ENCODE results near the gene IL13. TPM values are rescaled to one million over a fixed set of nuclear protein-coding genes. Genes with fewer than 3 reads are reported as not detected.

IL13 gene
- polyA plus RNA-seq, 1 donor = not detected

DNA sequence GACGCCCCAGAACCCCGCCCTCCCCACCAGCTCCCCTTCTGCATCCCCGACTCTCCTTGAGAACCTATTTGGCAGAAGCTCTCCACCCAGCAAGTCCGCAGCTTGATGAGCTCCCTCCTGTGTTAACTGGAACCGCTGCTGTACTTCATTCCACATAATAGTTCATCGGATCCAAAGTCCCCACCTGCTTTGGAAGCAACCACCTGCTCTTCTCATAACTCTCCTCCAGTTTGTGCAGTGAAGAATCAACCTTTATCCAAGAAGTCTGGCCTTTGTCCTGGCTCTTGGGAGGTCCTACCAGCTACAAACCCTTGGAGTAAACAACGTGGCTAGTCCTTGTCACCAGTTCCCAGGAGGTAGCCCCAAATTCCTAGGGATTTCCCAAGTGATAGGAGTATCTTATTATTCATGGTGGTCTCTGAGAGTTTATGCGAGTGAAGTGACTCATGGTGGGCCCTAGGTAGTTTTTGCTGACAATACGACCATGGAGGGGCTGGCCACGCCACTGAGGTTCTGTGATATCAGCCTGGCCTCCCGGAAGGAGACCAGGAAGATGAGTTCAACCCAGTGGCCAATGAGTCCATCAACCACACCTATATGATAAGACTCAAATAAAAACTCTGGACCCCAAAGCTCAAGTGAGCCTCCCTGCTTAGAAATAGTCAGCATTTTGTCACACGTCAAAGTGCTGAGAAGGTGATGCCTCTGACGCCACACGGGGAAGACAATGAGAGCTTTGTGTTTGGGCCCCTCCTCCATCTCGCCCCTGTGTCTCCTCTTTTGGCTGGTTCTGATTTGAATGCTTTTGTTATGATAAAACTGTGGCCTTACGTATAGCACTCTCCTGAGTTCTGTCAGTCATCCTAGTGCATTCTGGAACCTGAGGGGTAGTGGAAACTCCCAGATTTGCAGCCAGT, 12.3 kb downstream of the IL13 start:
- no peak for DNase-seq (ENCODE audit: low read depth)

DNA sequence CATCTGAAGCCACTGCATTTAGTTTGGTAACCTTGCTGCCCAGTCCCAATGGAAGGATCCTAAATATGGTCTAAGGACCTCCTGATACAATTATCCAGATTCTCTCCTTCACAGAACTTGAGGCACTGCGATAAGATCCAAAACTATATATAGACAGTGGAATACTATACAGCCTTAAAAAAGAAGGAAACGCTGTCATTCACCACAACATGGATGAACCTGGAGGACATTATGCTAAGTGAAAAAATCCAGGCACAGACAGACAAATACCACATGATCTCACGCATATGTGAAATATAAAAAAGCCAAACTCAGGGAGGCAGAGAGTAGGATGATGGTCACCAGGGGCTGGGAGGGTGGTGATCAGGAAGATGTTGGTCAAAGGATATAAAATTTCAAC, 13.0 kb downstream of the IL13 start:
- no peak for DNase-seq (ENCODE audit: low read depth)

DNA sequence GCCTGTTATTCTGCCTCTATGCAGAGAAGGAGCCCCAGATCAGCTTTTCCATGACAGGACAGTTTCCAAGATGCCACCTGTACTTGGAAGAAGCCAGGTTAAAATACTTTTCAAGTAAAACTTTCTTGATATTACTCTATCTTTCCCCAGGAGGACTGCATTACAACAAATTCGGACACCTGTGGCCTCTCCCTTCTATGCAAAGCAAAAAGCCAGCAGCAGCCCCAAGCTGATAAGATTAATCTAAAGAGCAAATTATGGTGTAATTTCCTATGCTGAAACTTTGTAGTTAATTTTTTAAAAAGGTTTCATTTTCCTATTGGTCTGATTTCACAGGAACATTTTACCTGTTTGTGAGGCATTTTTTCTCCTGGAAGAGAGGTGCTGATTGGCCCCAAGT, 15.5 kb downstream of the IL13 start:
- no peak for DNase-seq (ENCODE audit: low read depth)

DNA sequence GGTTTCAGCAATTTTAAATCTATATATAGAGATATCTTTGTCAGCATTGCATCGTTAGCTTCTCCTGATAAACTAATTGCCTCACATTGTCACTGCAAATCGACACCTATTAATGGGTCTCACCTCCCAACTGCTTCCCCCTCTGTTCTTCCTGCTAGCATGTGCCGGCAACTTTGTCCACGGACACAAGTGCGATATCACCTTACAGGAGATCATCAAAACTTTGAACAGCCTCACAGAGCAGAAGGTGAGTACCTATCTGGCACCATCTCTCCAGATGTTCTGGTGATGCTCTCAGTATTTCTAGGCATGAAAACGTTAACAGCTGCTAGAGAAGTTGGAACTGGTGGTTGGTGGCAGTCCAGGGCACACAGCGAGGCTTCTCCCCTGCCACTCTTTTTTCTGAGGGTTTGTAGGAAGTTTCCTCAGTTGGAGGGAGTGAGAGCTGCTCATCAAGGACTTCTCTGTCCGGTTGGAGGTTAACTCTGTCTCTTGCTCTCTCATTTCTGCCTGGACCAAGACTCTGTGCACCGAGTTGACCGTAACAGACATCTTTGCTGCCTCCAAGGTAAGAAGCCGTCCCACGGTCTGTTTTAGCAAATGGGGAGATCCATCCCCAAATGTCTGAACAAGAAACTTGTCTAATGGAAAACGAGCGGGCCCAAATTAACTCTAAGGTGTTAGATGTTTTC, 16.1 kb downstream of the IL13 start, which contains the start of gene IL4:
Gene IL4 (plus strand): TSS at position 51 of the 692 bp plus-strand sequence. CDS start 62 bp downstream, at position 113.
- DNase-seq (ENCODE audit: low read depth) = no peak

DNA sequence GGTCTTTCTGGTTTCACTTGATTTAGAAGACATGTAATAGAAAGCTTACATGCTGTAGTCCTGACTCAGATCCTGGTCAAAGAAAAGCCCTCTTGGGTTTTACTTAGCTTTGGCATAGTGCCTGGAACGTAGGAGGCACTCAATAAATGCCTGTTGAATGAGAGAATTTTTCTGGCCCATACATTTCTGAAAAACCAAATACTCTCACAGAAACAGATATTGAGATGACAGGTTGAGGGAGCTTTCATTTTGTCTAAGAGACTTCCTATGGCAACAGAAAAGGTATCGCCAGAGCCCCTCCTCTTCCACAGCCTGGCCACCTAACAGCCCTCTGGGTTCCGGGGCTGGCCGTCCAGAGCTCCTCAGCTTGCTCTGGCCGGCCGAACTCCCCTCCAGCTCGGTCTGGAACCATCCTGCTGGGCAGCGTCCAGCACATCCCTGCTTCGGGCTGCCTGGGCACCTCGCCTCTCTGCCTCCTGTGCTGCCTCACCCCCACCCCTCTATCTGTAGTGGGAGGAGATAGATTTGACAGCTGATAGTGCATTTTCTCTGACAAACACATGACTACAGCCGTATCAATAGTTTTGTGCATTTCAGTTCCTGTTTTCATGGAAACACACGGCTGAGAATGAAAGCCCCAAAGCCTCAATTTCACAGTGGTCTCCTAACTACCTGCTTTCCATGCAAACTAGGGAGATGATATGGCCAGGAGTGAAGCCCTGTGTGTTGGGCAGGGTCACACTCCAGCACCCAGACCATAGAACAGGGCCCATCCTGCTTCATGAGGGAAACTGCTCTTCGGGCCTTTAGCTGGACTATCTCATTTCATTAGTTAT, 16.9 kb downstream of the IL13 start:
- DNase-seq (ENCODE audit: low read depth) = no peak

DNA sequence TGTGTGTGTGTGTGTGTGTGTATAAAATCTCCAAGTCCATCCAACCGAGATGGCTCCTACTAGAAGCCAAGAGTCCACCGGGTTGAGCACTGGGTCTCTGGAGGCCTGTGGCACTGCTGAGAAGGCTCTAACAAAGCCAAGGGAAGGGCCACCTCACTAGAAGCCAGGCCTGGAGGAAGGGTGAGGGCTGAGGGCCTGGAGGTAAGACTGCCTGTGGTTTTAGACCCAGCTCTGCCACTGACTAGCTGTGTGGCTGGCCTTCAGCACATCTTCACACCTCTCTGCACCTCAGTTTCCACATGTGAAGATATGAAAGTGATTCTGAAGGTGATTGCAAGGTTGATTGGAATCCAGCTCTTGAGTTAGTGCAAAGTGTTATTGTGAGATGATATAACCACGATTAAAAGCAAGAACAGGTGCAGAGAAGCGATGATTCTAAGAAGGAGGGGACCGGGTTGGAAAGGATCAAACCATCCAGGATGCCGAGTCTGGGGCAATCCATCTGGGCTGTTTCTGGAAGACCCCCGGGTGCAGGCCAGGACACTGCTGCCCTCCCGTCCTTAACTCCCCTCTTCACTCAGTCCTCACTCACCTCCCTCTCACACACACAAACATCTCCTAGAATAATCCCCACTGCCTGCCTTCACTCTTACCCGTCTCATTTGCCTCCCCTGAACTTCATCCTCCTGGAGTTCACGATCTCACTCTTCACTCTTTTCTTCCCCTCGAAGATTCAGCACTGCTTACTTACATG, 18.1 kb downstream of the IL13 start:
- no peak for DNase-seq (ENCODE audit: low read depth)

DNA sequence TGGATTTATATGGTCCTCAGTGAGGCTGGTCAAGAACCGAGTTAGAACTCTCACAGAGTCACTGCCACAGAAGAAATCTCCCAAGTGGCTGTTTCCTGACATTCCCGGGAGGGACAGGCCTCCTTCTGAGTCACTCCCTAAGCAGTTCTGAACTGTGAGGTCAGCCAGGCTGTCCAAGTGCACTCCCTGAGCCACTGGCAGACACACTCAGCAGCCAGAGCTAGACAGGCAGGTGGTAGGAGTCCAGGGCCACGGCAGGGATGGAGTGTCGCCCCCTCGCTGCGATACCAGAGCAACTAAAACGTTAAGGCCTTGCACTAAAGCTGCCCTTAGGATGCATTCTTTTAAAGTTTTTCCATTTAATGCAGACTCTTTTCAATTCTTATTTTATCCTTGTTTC, 19.2 kb downstream of the IL13 start:
- no peak for DNase-seq (ENCODE audit: low read depth)

DNA sequence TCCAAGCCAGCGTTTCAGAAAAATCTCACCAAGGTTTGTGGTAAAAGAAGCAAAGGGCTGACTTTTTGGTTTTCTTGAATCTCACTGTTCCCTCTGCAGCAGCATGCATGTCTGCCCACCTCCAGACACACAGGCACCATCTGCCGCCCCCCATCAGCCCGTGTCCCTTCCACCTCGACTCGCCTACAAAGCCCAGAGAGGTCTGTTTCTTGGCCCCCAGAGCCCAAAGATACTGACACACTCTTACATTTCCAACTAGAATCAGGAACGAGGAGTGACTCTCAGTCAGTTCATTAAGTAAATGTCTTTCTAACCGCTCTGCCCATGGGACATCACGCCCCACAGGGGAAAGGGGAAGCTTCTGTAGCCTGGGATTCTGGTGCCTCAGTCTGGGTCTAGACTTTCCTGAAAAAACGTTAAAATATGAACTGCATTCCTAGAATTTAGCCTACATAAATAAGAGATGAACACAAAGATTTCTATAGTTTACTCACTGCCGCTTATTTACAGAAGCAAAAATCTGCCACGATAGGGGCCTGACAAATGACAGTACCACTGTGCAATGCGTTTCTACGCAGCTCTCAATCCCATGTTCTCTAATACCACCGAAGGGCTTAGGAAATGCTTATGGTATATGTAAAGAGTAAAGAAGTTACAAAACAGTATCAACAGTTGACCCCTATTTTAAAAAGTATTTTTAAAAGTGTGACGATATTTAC, 19.9 kb downstream of the IL13 start:
- DNase-seq (ENCODE audit: low read depth) = no peak

DNA sequence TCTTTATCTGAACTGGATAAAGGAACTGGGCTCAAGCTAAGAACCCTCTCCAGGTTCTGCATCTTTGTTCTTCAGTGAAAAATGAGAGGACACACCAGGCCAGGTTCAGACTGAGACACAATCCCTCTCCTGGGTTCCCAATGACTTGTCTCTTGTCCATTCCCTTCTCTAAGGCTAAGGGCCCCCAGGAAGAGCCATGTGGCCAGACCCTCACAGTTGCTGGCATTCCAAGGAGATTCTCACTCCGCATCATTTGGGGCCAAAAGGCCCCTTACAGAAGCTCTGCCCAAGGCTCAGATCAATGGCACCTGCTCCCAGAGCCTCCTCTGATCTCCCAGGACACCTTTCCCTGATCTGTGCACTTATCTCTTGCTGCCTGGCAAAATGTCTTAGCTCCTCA, 20.8 kb downstream of the IL13 start:
- DNase-seq (ENCODE audit: low read depth) = no peak

DNA sequence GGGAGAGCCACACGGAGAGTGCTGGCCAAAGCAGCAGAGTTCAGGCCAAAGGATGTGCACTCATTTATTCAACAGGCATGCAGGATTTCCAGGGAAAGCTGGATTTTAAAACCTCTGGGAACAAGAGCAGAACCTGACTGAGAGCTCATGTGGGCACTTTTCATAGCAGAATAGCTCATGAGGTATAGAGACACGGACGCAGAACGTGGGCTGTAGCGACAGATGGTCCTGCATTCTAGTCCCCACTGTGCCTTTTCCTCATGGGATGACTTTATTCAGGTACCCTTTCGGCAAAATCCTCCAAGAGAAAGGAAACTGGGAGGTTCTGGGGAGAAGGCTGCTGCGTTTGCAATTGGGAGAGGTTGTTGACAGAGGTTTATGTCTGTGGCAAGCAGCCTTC, 21.2 kb downstream of the IL13 start:
- DNase-seq (ENCODE audit: low read depth) = no peak

DNA sequence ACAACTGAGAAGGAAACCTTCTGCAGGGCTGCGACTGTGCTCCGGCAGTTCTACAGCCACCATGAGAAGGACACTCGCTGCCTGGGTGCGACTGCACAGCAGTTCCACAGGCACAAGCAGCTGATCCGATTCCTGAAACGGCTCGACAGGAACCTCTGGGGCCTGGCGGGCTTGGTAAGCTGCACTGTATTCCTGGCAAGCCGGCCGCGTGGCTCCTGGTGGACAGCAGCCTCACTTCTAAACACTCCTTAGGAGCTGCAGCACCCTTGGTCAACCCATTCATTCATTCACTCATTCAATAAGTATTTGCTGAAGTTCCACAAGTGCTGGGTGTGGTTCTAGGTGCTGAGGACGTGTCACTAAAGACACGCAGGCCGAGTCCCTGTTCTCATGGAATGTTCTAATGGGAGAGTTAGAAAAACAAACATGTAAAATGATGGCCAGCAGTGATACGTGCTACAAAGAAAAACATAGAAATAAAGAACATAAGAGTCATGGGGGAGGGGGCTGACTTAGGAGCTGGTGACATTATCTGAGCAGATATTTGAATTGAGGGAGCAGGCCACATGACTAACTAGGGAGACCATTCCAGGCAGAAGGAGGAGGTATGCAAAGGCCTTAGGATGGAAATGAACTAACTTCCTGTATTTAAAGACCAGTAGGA, 21.9 kb downstream of the IL13 start:
- DNase-seq (ENCODE audit: low read depth) = no peak

DNA sequence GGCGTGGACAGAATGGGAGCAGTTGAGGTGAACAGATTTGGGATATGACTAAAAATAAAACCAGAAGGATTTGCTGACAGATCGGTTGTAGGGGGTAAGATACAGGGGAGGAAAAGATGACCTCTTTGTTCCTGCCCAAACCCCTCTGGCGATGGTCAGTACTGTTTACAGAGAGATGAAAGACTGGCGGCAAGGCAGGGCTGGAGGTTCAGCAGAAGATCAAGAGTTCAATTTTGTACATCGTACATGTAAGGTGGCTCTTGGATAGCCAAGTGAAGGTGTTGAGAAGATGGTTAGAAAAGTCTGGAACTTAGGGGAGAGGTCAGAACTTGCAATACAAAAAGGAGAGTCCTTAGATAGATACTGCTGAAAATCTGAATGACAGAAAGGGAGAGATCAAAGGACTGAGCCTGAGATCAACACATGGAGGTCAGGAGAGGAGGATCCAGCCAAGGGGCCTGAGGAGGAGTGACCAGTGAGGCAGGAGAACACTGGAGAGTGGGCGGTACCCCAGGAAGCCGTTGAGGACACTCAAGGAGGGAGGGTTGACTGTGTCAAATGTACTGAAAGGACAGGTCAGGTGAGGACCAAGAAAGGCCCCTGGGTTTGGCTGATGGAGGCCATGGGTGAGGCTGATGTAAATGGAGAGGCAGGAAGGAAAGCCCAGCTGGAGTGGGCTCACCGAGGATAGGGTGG, 23.0 kb downstream of the IL13 start:
- DNase-seq (ENCODE audit: low read depth) = no peak

DNA sequence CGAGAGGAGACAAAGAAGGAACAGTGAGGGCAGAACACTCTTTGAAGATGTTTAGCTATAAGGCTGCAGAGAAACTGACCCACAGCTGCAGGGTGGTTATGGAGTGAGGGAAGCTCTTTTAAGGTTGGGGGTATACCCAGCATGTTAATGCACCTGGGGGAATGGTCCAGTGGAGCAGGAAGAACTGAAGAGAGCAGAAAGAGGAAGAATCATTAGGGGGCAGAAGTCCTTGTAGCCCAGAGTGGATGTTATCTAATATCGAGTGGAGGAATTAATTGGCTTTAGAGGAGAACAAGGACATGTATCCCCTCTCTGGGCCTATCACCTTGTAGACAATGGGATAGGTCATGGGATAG, 23.5 kb downstream of the IL13 start:
- no peak for DNase-seq (ENCODE audit: low read depth)

DNA sequence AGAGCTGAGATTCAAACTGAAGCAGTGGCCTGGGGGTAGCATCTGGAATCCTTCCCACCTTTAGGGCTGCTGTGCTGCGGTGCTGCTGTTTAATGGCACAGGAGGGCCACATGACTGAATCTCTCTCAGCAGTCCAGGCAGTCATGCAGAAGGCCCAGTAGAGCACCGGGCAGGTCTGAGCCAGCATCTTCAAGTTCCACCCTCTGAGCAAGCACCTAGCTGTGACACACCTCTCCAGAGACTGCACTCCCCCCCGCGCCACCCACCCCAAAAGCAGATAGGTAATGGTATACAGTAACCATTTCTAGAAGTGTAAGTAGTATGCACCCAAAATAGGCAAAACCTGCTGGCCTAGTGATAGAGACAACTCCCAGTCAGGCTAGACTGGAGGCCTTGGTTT, 24.0 kb downstream of the IL13 start:
- no peak for DNase-seq (ENCODE audit: low read depth)

DNA sequence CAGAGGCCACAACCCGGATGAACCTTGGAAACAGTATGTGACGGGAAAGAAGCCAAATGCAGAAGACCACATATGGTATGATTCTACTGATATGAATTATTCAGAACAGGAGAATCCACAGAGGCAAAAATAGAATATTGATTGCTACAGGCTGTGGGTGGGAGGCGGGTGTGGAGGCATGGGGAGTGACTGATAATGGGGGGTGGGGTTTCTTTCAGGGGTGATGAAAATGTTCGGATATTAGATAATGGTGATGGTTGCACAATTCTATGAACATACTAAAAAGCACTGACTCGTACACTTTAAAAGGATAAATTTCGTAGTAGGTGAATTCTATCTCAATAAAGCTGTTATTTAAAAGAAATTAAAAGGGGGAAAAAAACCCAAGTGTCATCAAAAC, 26.5 kb downstream of the IL13 start:
- DNase-seq (ENCODE audit: low read depth) = no peak

DNA sequence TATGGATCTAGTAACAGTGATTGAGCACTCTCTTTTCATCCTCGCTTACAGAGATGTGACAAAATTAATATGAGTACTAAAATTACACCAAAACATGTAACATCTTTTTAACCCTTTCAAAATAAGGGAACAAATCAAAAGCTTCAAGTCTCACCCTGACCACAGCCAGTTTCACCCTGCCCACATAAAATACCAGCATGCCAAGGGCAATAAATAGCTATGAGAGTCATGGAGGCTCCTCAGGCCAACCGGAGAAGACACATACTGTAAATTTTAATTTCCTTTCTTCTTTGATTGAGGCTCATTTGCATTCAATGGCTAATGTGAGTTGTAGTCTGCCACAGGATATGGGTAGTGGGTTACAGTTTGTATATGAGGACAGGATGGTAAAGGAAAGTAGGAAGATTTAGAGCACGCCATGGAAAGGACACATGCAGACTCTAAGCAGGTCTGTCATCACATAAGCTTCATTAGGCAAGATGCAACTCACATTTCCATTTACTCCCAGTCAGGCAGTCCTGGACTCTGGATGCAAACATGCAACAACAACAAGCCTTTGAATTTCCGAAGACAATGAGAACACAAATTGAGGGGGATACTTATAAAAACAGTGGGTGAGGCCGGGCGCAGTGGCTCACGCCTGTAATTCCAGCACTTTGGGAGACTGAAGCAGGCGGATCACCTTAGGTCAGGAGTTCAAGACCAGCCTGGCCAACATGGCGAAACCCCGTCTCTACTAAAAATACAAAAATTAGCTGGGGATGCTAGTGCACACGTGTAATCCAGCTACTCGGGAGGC, 27.1 kb downstream of the IL13 start:
- no peak for DNase-seq (ENCODE audit: low read depth)

DNA sequence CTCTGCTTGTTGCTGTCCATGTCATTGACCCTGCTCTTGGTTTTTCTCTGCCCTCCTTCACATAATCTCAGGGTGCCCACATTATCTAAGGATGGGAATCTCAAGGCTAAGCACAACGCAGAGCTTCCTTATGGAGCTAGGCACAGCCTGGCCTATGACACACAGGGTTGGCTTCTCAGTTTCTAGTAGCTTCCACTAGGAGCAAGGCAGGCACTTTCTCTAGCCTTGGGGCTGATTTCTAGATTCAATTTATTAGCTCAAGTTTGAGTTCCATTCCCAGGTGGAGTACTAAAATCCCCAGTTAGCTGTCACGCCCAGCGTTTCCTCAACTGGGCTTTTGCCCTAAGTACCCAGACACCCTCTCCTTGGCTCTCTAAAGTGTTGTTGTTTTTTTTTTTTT, 28.2 kb downstream of the IL13 start:
- DNase-seq (ENCODE audit: low read depth) = no peak

DNA sequence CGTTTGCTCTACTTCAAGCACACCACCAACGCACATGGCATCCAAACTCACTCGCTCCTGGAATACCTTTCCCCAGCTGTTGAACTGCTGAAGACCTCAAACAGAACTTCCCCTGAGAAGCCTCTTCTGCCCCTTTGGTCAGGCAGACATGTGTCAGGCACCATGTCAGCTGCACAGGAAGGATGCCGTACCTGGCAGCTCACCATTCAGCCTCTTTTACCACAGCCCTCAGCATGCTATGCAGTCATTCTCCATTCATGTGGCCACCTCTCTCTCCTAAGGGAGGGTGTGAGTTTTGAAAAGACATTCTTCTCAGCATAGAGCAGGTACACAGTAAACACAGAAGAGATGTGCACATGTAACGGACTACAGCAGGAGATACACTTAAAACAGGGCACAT, 30.0 kb downstream of the IL13 start:
- DNase-seq (ENCODE audit: low read depth) = no peak

Measured in forelimb muscle (tissue), 1 donor.